Psoas muscle (tissue), 8 donors: ENCODE measurements around the gene ID3. TPM values are rescaled to one million over a fixed set of nuclear protein-coding genes. Genes with fewer than 3 reads are reported as not detected.

Source experiments
- ATAC-seq, 4 donors: fragments of 200-7000 bp; cut with Tn5 transposase; one replicate each; pipeline ENCODE4 v1.9.1; 2020; ENCODE audit warnings: moderate library complexity in 3 of 4, mild to moderate bottlenecking in 2 of 4
- DNase-seq, 2 donors: peaks; one replicate each; pipeline ENCODE4 v3.0.0-alpha.2; 2020
- H3K27ac ChIP-seq: fragments of 200-600 bp; one replicate; pipeline ENCODE4 v1.8.0; 2022
- H3K27me3 ChIP-seq, 3 donors: fragments of 200-600 bp in 1 of 3; one replicate each; pipeline versions ENCODE4 v1.6.1 to v1.8.0; 2013 to 2022; ENCODE audit warnings: low read length in 2 of 3, mild to moderate bottlenecking in 2 of 3, moderate library complexity in 1 of 3; ENCODE audit not compliant: insufficient read depth in 3 of 3
- H3K36me3 ChIP-seq, 2 donors: fragments of 200-600 bp in 1 of 2; one replicate each; pipeline versions ENCODE4 v1.6.1 to v1.8.0; 2013 to 2022; ENCODE audit warnings: low read depth in 1 of 2, mild to moderate bottlenecking in 1 of 2, moderate library complexity in 1 of 2; ENCODE audit not compliant: insufficient read depth in 1 of 2
- H3K4me1 ChIP-seq: fragments of 200-600 bp; one replicate; pipeline ENCODE4 v1.8.0; 2022
- H3K4me3 ChIP-seq: fragments of 200-600 bp; one replicate; pipeline ENCODE4 v1.8.0; 2022; ENCODE audit warnings: mild to moderate bottlenecking
- H3K9me3 ChIP-seq: fragments of 200-600 bp; one replicate; pipeline ENCODE4 v1.8.0; 2022
- WGBS, 3 donors: extraction: QIAGEN DNeasy Blood & Tissue Kit; methylation state at CpG; one replicate each; pipeline versions ENCODE4 v1.1.6 to v1.1.7; 2013; 5-methylcytosine and 5-hydroxymethylcytosine counted together
- intact Hi-C, 2 donors: fragments of 100-400 bp; cut with DNase I; formaldehyde crosslinking; loops; one replicate each; pipeline versions ENCODE4 v1.11.0 to v1.14.2; 2022
- long read RNA-seq, 2 donors: library from polyadenylated mRNA; unstranded; transcript quantifications; one replicate each; pipeline ENCODE4 v2.0.0, GENCODE V29; 2021
- polyA plus RNA-seq, 3 donors: library from polyadenylated mRNA; stranded (reverse); fragments of 200-250 nt; gene quantifications; one replicate each; pipeline ENCODE4 v1.2.3, GENCODE V29; 2013
- total RNA-seq, 4 donors: library from RNA; stranded (reverse); fragmentation: NEBNext Ultra II Directional in 2 of 4; extraction: Animal tissue kit (Norgen Biotek cat#: 25700) in 2 of 4; gene quantifications; one replicate each; pipeline versions ENCODE4 v1.2.1 to v1.2.4, GENCODE V29; 2021 to 2023
- TF ChIP-seq, protein P1 (sequence below): fragments of 200-600 bp; IDR thresholded peaks from one replicate; pipeline ENCODE4 v1.8.0; 2022; ENCODE audit warnings: antibody characterized with exemption
- donor health status: healthy with polysubstance abuse.
- donor health status: DM: no; HTN: no; CAD: no; lungs with moderate emphysema.
- donor health status: Bipolar disorder and iron deficiency.
- donor health status: healthy.
- donor health status: DM: yes; HTN: yes; CAD: no.
- donor health status: DM: no; HTN: no; CAD: no.
- donor health status: DM: no; HTN: no; CAD: no.
- donor health status: DM: yes; HTN: yes; CAD: no.

The ID3 gene, protein sequence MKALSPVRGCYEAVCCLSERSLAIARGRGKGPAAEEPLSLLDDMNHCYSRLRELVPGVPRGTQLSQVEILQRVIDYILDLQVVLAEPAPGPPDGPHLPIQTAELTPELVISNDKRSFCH
- total RNA-seq (10 to 100 TPM; 17.8 to 97.3 (median 81.2) TPM), polyA plus RNA-seq (100 to 1,000 TPM in 1 of 3 donors, 10 to 100 TPM in 2; 26.8 to 126 (median 33.7) TPM)
- long read RNA-seq, donor 1, transcript ID3-201 (3 exons, 1,251 nt): major isoform, 62 of 69 reads
- long read RNA-seq, donor 1, partial matches to known transcripts: 5 of 69 reads
- long read RNA-seq, donor 1, other reads (novel, unspliced or antisense): 1 of 69 reads
- long read RNA-seq, donor 2, transcript ID3-201 (3 exons, 1,251 nt): major isoform, 24 of 29 reads
- long read RNA-seq, donor 2, partial matches to known transcripts: 0 of 29 reads
- long read RNA-seq, donor 2, other reads (novel, unspliced or antisense): 4 of 29 reads

DNA sequence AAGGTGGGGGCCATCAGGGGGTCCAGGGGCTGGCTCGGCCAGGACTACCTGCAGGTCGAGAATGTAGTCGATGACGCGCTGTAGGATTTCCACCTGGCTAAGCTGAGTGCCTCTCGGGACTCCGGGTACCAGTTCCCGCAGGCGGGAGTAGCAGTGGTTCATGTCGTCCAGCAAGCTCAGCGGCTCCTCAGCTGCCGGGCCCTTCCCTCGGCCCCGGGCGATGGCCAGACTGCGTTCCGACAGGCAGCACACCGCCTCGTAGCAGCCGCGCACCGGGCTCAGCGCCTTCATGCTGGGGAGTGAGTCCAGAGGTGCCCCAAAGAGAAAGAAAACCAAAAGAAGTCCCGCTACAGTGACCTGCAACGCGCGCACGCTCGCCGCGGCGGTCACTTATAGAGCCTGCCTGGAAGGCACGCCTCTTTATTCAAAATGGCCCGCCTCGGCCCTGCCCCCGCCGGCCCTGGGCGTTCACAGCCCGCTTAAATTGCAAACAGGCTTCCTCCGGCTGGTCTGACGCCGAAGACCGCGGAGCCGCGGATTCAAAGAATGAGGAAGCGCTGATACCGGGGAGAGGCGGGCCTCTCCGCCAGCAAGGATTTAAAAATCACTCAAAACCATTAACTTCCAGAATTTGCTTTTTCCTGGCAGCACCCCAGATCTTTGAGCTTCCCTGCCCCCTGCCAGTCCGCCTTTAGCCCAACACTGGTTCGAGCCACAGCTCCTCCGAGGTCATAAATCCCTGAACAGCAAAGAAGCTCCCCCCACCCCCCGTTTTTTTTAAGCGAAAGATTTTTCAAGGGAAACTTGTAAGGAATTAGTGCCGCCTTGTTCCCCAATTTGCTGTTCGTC lies at the start of gene ID3:
Gene ID3, minus strand, starts transcription at position 366 of the 849 bp plus-strand sequence. Its CDS starts 75 bp downstream, at position 291.
- peaks cover 40% of the 10 kb centered on the region for H3K4me1 ChIP-seq
- peak within 1 kb of the TSS; percentile 74 for H3K4me3 ChIP-seq
- ATAC-seq: peak; percentile 67 to 82 (median 74)
- H3K27ac ChIP-seq: peak within 1 kb of the TSS; percentile 79
- peaks cover 0 to 9% of the 10 kb centered on the region in 2 donors for H3K36me3 ChIP-seq
- 1% methylated on average over 54 to 57 of the region's 57 CpGs for WGBS, 3 donors
- peak; percentile 96 to 98 for DNase-seq
- H3K9me3 ChIP-seq: no peaks in the 10 kb centered on the region
- TF ChIP-seq, protein P1, sequence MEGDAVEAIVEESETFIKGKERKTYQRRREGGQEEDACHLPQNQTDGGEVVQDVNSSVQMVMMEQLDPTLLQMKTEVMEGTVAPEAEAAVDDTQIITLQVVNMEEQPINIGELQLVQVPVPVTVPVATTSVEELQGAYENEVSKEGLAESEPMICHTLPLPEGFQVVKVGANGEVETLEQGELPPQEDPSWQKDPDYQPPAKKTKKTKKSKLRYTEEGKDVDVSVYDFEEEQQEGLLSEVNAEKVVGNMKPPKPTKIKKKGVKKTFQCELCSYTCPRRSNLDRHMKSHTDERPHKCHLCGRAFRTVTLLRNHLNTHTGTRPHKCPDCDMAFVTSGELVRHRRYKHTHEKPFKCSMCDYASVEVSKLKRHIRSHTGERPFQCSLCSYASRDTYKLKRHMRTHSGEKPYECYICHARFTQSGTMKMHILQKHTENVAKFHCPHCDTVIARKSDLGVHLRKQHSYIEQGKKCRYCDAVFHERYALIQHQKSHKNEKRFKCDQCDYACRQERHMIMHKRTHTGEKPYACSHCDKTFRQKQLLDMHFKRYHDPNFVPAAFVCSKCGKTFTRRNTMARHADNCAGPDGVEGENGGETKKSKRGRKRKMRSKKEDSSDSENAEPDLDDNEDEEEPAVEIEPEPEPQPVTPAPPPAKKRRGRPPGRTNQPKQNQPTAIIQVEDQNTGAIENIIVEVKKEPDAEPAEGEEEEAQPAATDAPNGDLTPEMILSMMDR: no peak
- no peaks in the 10 kb centered on the region for H3K27me3 ChIP-seq
- intact Hi-C loops: no loop called here

DNA sequence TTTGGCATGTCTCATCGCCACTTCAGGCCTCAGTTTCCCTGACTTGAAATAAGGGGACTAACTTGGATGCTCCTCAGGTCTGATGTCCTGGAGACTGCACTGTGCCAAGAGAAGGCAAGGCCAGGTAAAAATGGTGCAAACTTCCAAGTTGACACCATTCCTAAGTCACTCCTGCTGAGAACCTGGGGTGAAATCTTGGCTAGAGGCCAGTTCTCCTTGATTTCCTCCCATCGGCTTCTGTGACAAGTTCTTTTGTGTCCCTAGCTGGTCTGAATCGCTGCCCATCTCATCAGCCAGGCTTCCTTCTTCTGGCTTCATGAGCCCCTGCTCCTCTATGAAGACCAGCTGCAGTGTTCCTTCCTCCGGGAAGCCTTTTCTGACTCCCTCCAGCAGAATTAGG lies 48.6 kb upstream of the ID3 start:
- intact Hi-C loops: no loop called here
- ATAC-seq (no peak), DNase-seq (no peak)
- TF ChIP-seq, protein P1: no peak
- 69 to 75% (median 72%) methylated on average over 4 of the region's 4 CpGs for WGBS, 3 donors
- H3K9me3 ChIP-seq: no peaks in the 10 kb centered on the region
- H3K4me1 ChIP-seq: no peaks in the 10 kb centered on the region
- H3K36me3 ChIP-seq: no peaks in the 10 kb centered on the region
- no peak overlapping the region for H3K4me3 ChIP-seq
- H3K27me3 ChIP-seq: no peaks in the 10 kb centered on the region
- H3K27ac ChIP-seq: no peak overlapping the region

DNA sequence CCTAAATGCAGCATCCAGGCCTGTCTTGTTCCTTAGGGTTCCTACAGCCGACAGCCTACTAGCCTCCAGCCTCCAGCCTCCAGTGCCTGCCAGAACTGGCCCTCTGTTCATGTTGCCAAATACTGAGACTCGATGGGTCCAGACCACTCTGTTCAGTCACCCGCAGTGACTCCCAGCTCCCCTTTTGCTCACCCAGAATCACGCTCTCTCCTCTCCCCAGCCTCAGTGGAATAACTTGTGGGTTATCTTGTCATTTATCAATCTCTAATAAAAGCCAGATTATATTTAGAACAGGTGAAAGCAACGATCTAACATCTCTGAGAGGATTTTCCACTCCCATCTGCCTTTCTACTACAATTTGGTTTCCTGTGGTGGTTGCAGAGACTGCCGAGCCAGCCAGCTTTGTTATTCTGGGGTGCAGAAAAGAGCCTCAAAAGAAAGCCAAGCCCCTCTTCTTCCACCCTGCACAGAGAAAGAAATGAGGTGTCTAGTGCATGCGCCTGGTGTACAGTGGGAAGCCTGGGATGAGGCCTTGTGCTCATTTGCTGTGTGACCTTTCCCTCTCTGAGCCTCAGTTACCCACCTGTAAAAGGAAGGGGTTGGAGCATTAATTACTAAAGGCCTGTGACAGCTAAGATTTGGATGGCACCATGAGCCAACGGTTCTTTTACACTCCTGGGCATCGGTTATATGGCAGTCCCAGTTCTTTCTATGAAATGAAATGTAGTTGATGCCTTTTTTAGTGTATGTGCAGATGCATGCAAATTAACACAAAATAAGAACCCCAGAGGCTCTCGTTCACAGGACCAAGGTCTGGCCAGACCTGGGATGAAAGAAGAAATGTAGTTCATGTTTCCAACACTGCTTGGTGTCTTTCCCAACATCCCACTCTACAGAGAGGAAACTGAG lies 42.9 kb upstream of the ID3 start:
- TF ChIP-seq, protein P1: no peak
- H3K4me1 ChIP-seq: no peaks in the 10 kb centered on the region
- H3K36me3 ChIP-seq: no peaks in the 10 kb centered on the region
- H3K27me3 ChIP-seq: no peaks in the 10 kb centered on the region
- DNase-seq: no peak
- H3K27ac ChIP-seq: no peak overlapping the region
- no peak for ATAC-seq
- 76 to 83% (median 79%) methylated on average over 10 of the region's 10 CpGs for WGBS, 3 donors
- H3K4me3 ChIP-seq: no peak overlapping the region
- intact Hi-C loops: no loop called here
- no peaks in the 10 kb centered on the region for H3K9me3 ChIP-seq

DNA sequence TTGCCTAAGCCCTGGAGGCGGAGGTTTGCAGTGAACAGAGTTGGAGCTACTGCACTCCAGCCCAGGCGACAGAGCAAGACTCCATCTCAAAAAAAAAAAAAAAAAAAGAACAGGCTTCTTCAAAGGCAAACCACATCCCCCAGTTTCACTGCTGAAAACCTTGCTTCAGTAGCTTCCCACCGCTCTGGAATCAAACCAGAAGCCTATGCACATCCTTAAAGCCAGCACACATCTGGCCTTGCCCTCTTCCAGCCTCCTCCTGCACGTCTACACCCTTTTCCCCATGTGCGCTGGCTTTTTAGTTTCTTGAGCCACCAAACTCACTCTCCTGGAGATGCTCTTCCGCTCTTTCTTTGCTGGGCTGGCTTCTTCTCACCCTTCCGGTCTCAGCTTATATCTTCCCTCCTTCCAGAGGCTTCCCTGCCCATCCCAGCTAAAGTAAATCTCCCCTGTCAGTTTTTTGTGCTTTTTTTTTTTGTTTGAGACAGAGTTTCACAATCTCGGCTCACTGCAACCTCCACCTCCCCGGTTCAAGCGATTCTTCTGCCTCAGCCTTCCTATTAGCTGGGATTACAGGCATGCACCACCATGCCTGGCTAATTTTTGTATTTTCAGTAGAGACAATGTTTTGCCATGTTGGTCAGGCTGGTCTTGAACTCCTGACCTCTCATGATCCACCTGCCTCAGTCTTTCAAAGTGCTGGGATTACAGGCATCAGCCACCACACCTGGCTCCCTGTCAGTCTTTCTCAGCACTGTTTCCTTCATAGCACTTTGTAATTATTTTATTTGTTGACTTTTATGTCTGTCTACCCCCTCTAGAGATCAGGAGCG lies 42.0 kb upstream of the ID3 start:
- TF ChIP-seq, protein P1: no peak
- Histone ChIP-seq H3K4me1 (no peaks in the 10 kb centered on the region), H3K4me3 (no peak overlapping the region), H3K9me3 (no peaks in the 10 kb centered on the region), H3K27ac (no peak overlapping the region), H3K36me3 (no peaks in the 10 kb centered on the region), H3K27me3 (no peaks in the 10 kb centered on the region)
- WGBS, 3 donors: 83 to 89% (median 87%) methylated on average over 11 of the region's 11 CpGs
- ATAC-seq: no peak
- intact Hi-C loops: no loop called here
- no peak for DNase-seq
